HepG2 (cell line): ENCODE measurements around the gene GAB3.

ENCODE experiments used
- BRCA1 ChIP-seq: sonication (generic); formaldehyde crosslinking; IDR thresholded peaks from 2 replicates; pipeline ENCODE4 v1.4.0; 2020; ENCODE audit warnings: missing genetic modification reagents
- EZH2 ChIP-seq: conservative IDR thresholded peaks from 2 replicates; pipeline ENCODE4 v1.6.1; 2012; ENCODE audit warnings: mild to moderate bottlenecking, low read depth, low read length, moderate library complexity
- KDM1A ChIP-seq: IDR thresholded peaks from 2 replicates; pipeline ENCODE4 v1.6.1; 2016; ENCODE audit warnings: missing compliant biosample characterization
- TF ChIP-seq, protein P1 (sequence below): sonication (generic); formaldehyde crosslinking; IDR thresholded peaks from 2 replicates; pipeline ENCODE4 v1.4.0; 2020; ENCODE audit warnings: missing genetic modification reagents, borderline replicate concordance
- TF ChIP-seq, protein P2 (sequence below): sonication (generic); formaldehyde crosslinking; IDR thresholded peaks from 2 replicates; pipeline ENCODE4 v1.5.0; 2020; ENCODE audit warnings: mild to moderate bottlenecking, missing genetic modification reagents, moderate library complexity

DNA sequence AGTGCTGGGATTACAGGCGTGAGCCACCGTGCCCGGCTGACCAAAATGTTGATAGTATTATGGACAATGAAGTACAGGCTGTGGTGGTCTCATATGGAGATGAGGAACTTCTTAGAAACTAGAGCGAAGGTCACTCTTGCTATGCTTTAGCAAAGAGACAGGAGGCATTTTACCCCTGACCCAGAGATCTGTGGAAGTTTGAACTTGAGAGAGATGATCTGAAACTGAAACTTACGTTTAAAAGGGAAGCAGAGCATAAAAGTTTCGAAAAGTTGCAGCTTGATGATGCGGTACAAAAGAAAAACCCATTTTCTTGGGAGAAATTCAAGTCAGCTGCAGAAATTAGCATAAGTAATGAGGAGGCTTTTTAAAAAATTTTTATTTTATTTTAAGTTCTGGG, 89.0 kb downstream of the GAB3 start:
- TF ChIP-seq KDM1A (CRISPR knock-in tag): no peak
- no peak for TF ChIP-seq EZH2
- no peak for TF ChIP-seq BRCA1
- TF ChIP-seq, protein P1, sequence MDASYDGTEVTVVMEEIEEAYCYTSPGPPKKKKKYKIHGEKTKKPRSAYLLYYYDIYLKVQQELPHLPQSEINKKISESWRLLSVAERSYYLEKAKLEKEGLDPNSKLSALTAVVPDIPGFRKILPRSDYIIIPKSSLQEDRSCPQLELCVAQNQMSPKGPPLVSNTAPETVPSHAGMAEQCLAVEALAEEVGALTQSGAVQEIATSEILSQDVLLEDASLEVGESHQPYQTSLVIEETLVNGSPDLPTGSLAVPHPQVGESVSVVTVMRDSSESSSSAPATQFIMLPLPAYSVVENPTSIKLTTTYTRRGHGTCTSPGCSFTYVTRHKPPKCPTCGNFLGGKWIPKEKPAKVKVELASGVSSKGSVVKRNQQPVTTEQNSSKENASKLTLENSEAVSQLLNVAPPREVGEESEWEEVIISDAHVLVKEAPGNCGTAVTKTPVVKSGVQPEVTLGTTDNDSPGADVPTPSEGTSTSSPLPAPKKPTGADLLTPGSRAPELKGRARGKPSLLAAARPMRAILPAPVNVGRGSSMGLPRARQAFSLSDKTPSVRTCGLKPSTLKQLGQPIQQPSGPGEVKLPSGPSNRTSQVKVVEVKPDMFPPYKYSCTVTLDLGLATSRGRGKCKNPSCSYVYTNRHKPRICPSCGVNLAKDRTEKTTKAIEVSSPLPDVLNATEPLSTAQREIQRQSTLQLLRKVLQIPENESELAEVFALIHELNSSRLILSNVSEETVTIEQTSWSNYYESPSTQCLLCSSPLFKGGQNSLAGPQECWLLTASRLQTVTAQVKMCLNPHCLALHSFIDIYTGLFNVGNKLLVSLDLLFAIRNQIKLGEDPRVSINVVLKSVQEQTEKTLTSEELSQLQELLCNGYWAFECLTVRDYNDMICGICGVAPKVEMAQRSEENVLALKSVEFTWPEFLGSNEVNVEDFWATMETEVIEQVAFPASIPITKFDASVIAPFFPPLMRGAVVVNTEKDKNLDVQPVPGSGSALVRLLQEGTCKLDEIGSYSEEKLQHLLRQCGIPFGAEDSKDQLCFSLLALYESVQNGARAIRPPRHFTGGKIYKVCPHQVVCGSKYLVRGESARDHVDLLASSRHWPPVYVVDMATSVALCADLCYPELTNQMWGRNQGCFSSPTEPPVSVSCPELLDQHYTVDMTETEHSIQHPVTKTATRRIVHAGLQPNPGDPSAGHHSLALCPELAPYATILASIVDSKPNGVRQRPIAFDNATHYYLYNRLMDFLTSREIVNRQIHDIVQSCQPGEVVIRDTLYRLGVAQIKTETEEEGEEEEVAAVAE (CRISPR knock-in tag): no peak
- TF ChIP-seq, protein P2, sequence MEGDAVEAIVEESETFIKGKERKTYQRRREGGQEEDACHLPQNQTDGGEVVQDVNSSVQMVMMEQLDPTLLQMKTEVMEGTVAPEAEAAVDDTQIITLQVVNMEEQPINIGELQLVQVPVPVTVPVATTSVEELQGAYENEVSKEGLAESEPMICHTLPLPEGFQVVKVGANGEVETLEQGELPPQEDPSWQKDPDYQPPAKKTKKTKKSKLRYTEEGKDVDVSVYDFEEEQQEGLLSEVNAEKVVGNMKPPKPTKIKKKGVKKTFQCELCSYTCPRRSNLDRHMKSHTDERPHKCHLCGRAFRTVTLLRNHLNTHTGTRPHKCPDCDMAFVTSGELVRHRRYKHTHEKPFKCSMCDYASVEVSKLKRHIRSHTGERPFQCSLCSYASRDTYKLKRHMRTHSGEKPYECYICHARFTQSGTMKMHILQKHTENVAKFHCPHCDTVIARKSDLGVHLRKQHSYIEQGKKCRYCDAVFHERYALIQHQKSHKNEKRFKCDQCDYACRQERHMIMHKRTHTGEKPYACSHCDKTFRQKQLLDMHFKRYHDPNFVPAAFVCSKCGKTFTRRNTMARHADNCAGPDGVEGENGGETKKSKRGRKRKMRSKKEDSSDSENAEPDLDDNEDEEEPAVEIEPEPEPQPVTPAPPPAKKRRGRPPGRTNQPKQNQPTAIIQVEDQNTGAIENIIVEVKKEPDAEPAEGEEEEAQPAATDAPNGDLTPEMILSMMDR: no peak
